Right cardiac atrium (tissue), 5 donors: ENCODE measurements around the gene GGA2. TPM values are rescaled to one million over a fixed set of nuclear protein-coding genes. Genes with fewer than 3 reads are reported as not detected.
"Not testable (repeated sequence)": the region's sequence is repeated elsewhere in the genome, so short reads cannot be mapped to it uniquely, and the experiment has no call there.

Experiments
- ATAC-seq, 2 donors: fragments of 200-7000 bp; cut with Tn5 transposase; one replicate each; pipeline versions ENCODE4 v1.8.0 to v1.9.1; 2020; ENCODE audit warnings: moderate library complexity in 2 of 2, mild to moderate bottlenecking in 1 of 2
- DNase-seq, 3 donors: peaks; one replicate each; pipeline ENCODE4 v3.0.0-alpha.2; 2020
- H3K27ac ChIP-seq: one replicate; pipeline ENCODE4 v1.5.1; 2013; ENCODE audit warnings: mild to moderate bottlenecking, low read length, control low read depth, moderate library complexity
- H3K27me3 ChIP-seq: one replicate; pipeline ENCODE4 v1.6.1; 2013; ENCODE audit not compliant: control insufficient read depth, insufficient read depth
- H3K4me1 ChIP-seq: one replicate; pipeline ENCODE4 v1.6.1; 2013; ENCODE audit warnings: low read length; ENCODE audit not compliant: control insufficient read depth, insufficient read depth
- H3K4me3 ChIP-seq: one replicate; pipeline ENCODE4 v1.5.1; 2013; ENCODE audit warnings: low read length, control low read depth
- H3K9me3 ChIP-seq: one replicate; pipeline ENCODE4 v1.6.1; 2013; ENCODE audit warnings: low read length; ENCODE audit not compliant: control insufficient read depth
- WGBS: extraction: QIAGEN DNeasy Blood & Tissue Kit; methylation state at CpG from one replicate; pipeline ENCODE4 v1.1.7; 2013; 5-methylcytosine and 5-hydroxymethylcytosine counted together
- intact Hi-C, 4 donors: fragments of 100-400 bp; cut with DNase I; formaldehyde crosslinking; loops; one replicate each; pipeline versions ENCODE4 v1.11.0 to v1.14.0; 2022 to 2023
- polyA plus RNA-seq: library from polyadenylated mRNA; stranded (reverse); fragments of 200-250 nt; gene quantifications from one replicate; pipeline ENCODE4 v1.2.3, GENCODE V29; 2013
- total RNA-seq, 4 donors: library from RNA; stranded (reverse); fragmentation: NEBNext Ultra II Directional; extraction: Animal tissue kit (Norgen Biotek cat#: 25700); gene quantifications; one replicate each; pipeline ENCODE4 v1.2.1, GENCODE V29; 2021
- donor health status: healthy with polysubstance abuse.
- donor health status: DM: no; HTN: yes; CAD: no.
- donor health status: DM: no; HTN: no; CAD: no.
- donor health status: DM: no; HTN: yes; CAD: no; lungs with severe emphysema.
- donor health status: DM: yes; HTN: yes; CAD: no.

The GGA2 gene
- total and polyA plus RNA-seq, 5 donors = 20.4 to 67.2 (median 55.7) TPM

- DNase-seq (peak; percentile 91 to 96 (median 94)), ATAC-seq (peak; percentile 84 to 90)
- H3K27me3 ChIP-seq, H3K4me3 ChIP-seq, intact Hi-C loops, H3K27ac ChIP-seq, H3K9me3 ChIP-seq, H3K4me1 ChIP-seq: not testable (repeated sequence)
- WGBS = 20% methylated on average over 5 of the region's 6 CpGs
Measured at GRCh38 chr16:23462994-23463393, 47.3 kb downstream of the GGA2 start.

DNA sequence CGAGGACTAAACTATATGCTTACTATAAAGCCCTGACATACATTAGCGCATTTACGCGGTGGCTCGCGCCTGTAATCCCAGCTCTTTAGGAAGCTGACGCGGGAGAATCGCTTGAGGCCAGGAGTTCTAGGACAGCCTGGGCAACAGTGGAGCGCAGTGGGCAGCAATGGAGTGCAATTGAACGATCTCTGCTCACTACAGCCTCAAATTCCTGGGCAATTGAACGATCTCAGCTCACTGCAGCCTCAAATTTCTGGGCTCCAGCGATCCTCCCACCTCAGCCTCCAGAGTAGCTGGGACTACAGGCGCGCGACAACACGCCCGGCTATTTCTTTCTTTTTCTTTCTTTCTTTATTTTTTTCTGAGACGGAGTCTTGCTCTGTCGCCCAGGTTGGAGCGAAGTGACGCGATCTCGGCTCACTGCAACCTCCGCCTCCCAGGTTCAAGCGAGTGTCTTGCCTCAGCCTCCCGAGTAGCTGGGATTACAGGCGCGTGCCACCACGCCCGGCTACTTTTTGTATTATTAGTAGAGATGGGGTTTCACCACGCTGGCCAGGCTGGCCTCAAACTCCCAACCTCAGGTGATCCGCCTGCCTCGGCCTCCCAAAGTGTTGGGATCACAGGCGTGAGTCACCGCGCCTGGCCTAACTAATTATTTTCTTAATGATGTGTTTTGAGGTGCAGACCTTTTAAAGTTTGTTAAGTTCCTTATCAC, 56.8 kb downstream of the GGA2 start:
- no peaks in the 10 kb centered on the region for H3K9me3 ChIP-seq
- H3K27ac ChIP-seq = no peak overlapping the region
- ATAC-seq (no peak), DNase-seq (no peak)
- intact Hi-C loops = no loop called here
- no peaks in the 10 kb centered on the region for H3K27me3 ChIP-seq
- WGBS = 55% methylated on average over 37 of the region's 37 CpGs
- peak overlapping the region; percentile 77 for H3K4me3 ChIP-seq
- no peaks in the 10 kb centered on the region for H3K4me1 ChIP-seq

- peak within 1 kb of the TSS; percentile 77 for H3K4me3 ChIP-seq
- ATAC-seq = peak; percentile 97
- no peaks in the 10 kb centered on the region for H3K27me3 ChIP-seq
- H3K4me1 ChIP-seq = no peaks in the 10 kb centered on the region
- no peaks in the 10 kb centered on the region for H3K9me3 ChIP-seq
- intact Hi-C loops = no loop called here
- H3K27ac ChIP-seq = peak within 1 kb of the TSS; percentile 50
- DNase-seq = peak; percentile 92 to 96 (median 95)
- under 1% methylated on average over 57 of the region's 57 CpGs for WGBS
Measured at GRCh38 chr16:23452572-23453337, 57.5 kb downstream of the GGA2 start, which contains the start of gene COG7. Gene COG7, minus strand, starts transcription at chr16:23453189. Its CDS starts 195 bp downstream, at chr16:23452994.

DNA sequence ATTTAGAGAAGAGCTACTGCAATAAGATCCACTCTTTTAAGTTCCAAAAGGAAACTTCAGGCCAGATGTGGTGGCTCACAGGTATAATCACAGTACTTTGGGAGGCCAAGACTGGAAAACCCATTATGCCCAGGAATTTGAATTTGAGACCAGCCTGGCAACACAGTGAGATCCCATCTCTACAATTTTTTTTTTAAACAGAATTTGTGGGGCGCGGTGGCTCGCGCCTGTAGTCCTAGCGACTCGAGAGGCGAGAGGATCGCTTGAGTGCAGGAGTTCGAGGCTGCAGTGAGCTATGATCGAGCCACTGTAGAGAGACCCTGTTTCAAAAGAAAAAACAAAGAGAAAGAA, 58.1 kb downstream of the GGA2 start:
- ATAC-seq = peak in 1 of 2 donors; percentile 4

DNA sequence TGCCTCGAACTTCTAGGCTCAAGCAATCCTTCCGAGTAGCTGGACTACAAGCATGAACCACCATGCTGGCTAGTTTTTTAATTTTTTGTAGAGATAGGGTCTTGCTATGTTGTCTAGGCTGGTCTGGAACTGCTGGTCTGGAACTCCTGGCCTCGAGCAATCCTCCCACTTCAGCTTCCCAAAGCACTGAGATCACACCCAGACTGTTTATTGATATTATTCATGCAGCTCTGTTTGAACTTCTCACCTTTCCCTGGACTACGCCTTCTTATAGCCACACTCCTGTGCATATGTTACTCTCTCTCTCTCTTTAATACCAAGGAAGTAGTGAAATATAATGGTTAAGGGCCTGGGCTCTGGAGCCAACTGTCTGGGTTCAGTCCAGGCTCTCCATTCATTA, 61.9 kb downstream of the GGA2 start:
- Histone ChIP-seq H3K27me3 (no peaks in the 10 kb centered on the region), H3K4me3 (no peak overlapping the region), H3K9me3 (no peaks in the 10 kb centered on the region), H3K4me1 (no peaks in the 10 kb centered on the region), H3K27ac (no peak overlapping the region)
- ATAC-seq = no peak
- 81% methylated on average over 4 of the region's 4 CpGs for WGBS
- no peak for DNase-seq
- intact Hi-C loops = no loop called here

More for the DNA sequence above, 58.1 kb downstream of the GGA2 start:
- intact Hi-C loops = no loop called here
- H3K27me3 ChIP-seq = no peaks in the 10 kb centered on the region
- WGBS = 7% methylated on average over 10 of the region's 10 CpGs
- no peak for DNase-seq
- no peaks in the 10 kb centered on the region for H3K4me1 ChIP-seq
- no peaks in the 10 kb centered on the region for H3K9me3 ChIP-seq
- H3K4me3 ChIP-seq = peak overlapping the region; percentile 77
- no peak overlapping the region for H3K27ac ChIP-seq

DNA sequence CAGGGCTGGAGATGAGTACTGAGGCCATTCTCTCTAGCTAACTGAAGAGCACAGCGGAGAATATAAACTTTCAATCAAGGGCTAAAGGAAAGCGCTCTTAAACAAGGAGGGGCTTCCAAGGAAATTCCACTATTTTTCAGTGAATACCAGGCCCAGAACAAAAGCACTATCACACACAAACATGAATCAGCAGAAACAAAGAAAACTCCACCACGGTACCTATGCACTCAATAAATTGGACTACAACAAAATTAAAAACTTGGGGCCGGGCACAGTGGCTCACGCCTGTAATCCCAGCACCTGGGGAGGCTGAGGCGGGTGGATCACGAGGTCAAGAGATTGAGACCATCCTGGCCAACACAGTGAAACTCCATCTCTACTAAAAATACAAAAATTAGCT, 72.8 kb downstream of the GGA2 start:
- H3K4me1 ChIP-seq, H3K27ac ChIP-seq, H3K27me3 ChIP-seq, ATAC-seq, H3K9me3 ChIP-seq, DNase-seq, H3K4me3 ChIP-seq: not testable (repeated sequence)
- intact Hi-C loops = loop anchor here in 1 of 4 donors (10.0 kb wide), 1 partner anchor 533 kb away; no protein-coding TSS in a partner anchor
- 95% methylated on average over 7 of the region's 7 CpGs for WGBS

DNA sequence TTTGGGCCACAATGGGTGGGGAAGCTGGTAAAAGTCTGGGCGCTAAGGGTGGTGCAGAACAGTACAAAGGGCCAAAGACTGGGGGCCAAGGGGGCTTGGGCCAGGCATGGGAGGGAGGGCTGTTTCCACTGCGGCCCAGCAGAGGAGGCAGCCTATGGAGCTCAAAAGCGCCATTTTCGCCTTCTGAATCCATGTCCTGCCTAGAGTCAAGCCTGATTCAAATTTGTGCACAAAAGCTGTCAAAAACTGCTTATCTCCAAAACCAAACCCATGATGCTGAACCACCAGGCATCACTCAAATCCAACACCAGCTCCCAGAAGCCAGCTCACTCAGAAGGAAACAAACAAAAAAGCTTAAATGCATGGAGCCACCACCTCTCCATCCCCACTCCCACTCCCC, 73.3 kb downstream of the GGA2 start:
- H3K9me3 ChIP-seq = no peaks in the 10 kb centered on the region
- no peak for ATAC-seq
- H3K27me3 ChIP-seq = no peaks in the 10 kb centered on the region
- no peak overlapping the region for H3K4me3 ChIP-seq
- 93% methylated on average over 4 of the region's 4 CpGs for WGBS
- no peak for DNase-seq
- no peaks in the 10 kb centered on the region for H3K4me1 ChIP-seq
- intact Hi-C loops = loop anchor here in 1 of 4 donors (10.0 kb wide), 1 partner anchor 532 kb away; no protein-coding TSS in a partner anchor
- H3K27ac ChIP-seq = no peak overlapping the region

- Histone ChIP-seq H3K27ac (no peak overlapping the region), H3K4me1 (no peaks in the 10 kb centered on the region), H3K9me3 (no peaks in the 10 kb centered on the region), H3K27me3 (no peaks in the 10 kb centered on the region), H3K4me3 (no peak overlapping the region)
- DNase-seq (peak; percentile 45 to 77 (median 76)), ATAC-seq (peak; percentile 68 to 78)
- intact Hi-C loops = loop anchor here in 2 of 4 donors (2.0 to 10.0 kb wide), 2 partner anchors 253 to 531 kb away; partner anchors contain the start of gene SCNN1G (in 1 of the 2)
- WGBS = 47% methylated on average over 6 of the region's 6 CpGs
Measured at GRCh38 chr16:23435500-23435899, 74.8 kb downstream of the GGA2 start.

GRCh38 chr16:23434380-23434779, 75.9 kb downstream of the GGA2 start:
- no peak overlapping the region for H3K27ac ChIP-seq
- H3K9me3 ChIP-seq = no peaks in the 10 kb centered on the region
- DNase-seq (no peak), ATAC-seq (peak in 1 of 2 donors; percentile 33)
- H3K4me1 ChIP-seq = no peaks in the 10 kb centered on the region
- intact Hi-C loops = loop anchor here (2.0 to 10.0 kb wide), 4 partner anchors 247 to 530 kb away; partner anchors contain the start of gene SCNN1G (in 3 of the 4)
- 23% methylated on average over 6 of the region's 6 CpGs for WGBS
- no peaks in the 10 kb centered on the region for H3K27me3 ChIP-seq
- no peak overlapping the region for H3K4me3 ChIP-seq

DNA sequence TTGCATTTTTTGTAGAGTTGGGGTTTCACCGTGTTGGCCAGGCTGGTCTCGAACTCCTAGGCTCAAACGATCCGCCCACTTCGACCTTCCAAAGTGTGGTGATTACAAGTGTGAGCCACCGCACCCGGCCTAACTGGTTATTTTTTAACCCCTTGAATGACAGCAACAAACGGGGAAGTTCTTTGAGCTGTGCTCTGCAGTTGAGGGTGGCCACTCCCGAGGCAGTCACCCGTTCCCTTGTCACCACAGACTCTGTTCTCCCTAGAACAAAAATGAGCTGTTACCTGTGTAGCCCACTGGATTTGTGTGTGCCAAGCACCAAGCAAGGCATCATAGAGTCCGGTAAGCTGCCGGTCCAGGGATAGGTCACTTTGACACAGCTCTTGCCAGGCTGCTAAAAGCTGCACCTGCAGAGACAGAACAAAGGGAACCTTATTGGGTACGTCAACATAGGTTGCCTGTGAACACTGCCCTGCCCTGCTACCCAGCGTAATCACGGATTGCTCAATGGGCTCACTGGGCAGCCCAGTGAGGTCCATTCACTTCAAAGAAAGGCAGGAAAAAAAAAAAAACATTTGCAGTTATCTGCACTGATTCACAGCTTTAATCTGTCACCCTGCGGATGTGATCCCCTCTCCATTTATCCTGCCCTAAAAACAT, 76.9 kb downstream of the GGA2 start:
- Histone ChIP-seq H3K4me3 (no peak overlapping the region), H3K27ac (no peak overlapping the region), H3K27me3 (no peaks in the 10 kb centered on the region), H3K4me1 (no peaks in the 10 kb centered on the region), H3K9me3 (no peaks in the 10 kb centered on the region)
- intact Hi-C loops = loop anchor here in 3 of 4 donors (2.0 to 10.0 kb wide), 4 partner anchors 246 to 535 kb away; partner anchors contain the start of gene SCNN1G (in 2 of the 3)
- DNase-seq (no peak), ATAC-seq (peak in 1 of 2 donors; percentile 29)
- 85% methylated on average over 16 of the region's 16 CpGs for WGBS
